Activated CD4-positive, CD25-positive, alpha-beta regulatory T cell treated with anti-CD3 and anti-CD28 coated beads, Interleukin-2, amount 50 U/mL, for 72 hours (primary cell): ENCODE results near the gene KCNQ1.
A peak's percentile ranks its signal among the peaks of the same experiment; 100 is the strongest.

Source experiments
- DNase-seq: peaks from one replicate; pipeline ENCODE4 v3.0.0; 2021

The KCNQ1 gene

DNA sequence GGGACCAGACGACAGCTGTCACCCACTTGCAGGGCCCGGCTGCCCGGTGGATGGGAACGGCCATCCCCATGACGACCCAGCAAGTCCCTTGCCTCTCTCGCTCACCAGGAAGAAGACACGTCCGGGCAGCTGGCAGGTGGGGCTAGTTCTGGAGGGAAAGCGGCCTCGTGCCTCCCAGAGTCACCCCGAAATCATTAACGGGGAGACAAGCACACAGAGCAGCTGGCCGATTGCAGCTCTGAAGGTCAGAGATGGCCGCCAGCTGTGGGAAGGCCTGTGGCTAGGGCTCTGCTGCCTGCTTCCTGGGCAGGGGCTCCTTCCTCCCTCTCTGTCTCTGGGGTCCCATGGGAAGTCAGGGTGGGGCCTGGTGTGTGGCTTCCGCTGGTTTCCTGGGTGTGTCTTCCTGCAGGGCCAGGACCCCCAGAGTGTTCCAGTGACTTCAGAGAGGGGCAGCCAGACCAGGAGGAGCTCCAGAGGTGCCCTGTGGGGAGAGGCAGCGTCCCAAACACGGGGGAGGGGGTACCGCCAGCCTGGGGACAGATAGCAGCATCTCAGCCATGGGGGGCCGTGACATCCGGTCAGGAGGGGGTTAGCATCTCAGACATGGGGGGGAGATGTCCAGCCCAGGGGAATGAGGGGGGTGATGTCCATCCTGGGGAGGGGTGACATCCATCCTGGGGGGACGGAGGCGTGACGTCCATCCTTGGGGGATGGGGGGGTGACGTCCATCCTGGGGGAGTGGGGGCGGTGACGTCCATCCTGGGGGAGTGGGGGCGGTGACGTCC is 114.9 kb downstream of the KCNQ1 start:
- peak; percentile 21 for DNase-seq

DNA sequence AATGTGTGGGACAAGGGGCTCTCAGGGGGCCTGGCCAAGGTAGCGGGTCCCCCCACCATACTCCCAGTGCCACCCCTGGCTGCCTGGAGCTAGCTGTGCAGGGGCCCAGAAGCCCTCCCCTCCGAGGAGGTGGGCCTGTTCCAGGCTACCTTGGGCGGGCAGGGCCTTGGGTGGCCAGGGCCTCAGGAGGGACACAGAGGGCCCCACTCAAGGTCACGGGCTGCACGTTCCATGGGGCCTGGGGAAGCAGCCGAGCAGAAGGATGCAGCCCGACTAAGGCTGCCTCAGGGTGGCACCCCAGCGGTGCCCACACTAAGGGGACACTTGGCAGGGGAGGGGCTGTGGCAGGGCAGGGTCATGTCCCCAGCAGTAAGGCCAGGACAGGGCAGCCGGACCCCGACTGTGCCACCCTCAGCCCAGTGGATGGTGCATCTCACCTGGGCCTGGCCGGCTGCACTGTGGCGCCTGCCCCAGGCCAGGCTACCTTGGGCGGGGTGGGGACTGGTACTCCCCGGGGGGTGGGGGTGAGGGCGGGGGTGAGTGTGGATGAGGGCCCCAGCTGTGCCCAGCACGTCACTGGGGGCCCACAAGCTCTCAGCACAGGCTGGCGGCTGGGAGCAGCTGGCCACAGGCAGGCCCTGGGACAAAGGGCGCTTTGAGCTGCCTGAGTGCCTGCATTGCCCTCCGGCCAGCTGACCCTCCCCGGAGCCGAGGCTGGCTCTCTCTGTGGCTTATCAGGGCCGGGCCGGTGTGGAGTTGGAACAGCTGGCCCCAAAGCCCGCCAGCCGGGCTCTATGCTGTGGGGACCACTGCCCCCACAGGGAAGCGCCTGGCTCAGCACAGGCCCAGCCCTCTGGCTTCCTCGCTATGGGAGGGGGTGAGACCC is 117.1 kb downstream of the KCNQ1 start:
- DNase-seq = peak; percentile 18

DNA sequence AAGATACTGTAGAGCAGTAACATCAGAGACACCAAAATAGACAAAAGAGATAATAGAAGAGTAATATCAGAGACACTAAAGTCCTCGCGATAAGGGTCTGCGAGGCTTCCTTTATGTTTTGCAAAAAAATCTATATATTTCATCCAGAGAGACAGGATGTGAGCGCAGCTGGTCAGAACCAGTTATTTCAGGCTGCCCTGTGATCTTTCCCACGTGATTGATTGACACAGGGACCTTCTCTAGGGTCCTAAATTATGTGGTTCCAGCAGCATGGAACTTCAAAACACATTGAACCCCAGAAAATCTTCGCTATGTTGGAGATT is 118.0 kb downstream of the KCNQ1 start:
- DNase-seq = no peak

DNA sequence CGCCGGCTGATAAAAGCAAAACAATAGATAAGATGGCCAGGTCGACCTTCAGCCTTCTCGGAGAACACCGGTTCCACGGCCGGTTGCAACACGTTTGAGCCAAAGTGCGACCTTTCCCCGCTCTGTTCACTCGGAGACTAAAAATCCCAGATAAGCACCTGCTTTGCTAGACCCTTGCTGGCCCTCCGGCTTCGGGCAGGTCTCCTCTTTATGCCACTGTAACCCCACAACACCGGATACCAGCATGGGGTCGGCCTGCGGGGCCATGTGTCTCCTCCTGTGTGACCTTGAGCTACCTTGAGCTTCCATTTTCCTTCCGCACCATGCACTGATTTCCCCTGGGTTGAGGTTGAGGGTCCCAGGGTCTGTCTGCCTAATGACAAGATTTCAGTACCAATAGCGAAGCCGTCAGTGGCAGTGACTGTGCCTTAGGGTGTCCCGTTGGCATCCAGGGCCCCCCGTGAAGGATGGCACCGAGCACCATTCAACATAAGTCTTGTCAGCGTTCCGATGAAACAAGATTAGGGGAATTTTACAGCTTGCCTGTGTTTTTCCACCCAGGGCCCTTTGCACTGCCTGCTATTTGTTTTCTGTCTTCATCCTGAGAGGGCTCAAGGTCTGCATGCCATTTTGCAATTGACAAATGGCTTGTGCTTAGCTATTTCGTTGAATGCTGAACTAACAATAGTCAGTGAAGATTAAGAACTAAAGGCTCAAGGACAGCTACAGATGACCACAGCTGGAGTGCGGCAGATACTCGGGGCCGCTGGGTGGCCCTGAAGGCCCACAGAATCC is 118.6 kb downstream of the KCNQ1 start:
- no peak for DNase-seq

DNA sequence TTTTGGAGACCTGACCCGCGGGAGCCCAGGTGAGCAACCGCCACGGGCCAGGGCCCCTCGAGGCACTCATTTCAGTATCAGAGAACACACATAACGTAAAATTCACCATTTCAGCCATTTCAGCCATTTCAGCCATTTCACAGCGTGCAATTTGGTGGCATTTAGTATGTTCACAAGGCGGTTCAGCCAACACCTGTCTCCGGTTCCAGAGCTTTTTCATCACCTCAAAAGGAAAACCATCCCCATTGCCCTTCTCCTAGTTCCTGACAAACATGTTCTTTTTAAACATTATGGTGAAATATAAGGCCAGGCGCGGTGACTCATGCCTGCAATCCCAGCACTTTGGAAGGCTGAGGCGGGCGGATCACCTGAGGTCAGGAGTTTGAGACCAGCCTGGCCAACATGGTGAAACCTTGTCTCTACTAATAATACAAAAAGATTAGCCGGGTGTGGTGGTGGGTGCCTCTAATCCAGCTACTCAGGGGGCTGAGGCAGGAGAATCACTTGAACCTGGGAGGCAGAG is 119.3 kb downstream of the KCNQ1 start:
- DNase-seq = no peak

DNA sequence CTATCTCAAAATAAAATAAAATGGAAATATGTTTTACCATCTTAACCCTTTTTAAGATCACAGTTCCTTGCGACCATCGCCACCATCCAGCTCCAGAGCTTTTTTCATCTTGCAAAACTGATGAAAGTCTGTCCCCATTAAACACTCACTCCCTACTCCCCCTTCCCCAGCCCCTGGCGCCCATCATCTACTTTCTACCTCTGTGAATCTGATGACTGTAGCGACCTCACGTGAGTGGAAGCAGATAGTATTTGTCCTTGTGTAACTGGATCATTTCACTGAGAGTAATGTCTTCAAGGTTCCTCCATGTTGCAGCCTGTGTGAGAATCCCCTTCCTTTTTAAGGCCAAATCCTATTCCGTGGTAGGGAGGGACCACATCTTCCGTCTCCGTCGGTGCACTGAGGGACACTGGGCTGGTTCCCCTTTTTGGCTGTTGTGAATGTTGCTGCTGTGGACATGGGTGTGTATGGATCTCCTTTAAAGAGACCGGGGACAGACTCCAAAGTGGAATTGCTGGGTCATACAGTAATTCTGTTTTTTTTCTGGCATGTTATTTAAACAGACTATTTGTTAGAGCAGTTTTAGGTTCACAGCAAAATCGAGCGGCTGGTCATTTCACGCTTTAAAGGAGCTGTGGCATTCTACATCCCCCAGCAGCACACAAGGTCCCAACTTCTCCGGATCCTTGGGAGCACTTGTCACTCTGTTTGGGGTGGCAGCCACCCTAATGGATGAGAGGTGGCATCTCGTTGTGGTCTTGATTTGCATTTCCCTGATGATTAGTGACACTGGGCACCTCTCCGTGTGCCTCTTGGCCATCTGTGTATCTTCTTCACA is 120.0 kb downstream of the KCNQ1 start:
- DNase-seq = no peak

DNA sequence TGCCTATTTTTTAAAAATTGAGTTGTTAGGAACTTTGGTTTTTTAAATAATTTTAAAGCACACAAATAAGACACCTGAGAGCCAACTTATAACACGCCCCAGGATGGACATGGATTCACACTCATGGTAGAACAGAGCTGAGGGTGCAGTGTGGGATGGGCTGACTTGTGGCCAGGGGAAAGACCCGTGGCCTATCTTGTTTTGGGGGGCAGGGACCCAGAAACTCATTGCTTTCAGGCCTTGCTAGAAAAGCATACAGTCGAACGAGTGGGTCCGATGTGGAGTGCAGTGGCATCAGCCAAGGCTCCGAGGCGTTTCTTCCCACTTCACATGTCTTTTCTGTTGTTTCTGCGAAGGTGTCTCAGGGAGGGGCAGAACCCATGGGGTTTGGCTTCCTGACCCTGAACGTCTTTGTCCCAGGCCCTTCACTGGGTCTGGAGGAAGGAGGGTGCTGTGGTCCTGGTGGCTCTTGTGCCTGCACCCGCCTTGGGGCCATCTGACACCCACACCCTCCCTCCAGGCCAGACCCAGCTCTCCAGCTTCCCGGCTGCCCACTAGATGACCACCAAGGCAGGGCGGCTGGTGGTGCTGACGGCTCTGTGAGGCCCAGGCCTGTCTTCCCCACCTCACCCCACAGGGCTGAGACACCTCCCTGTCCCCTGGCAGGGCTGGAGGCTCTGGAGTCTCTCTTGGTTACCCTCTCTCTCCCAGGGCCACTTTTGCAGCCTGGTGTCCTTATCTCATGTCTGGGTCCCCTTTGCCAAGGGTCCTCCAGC is 120.8 kb downstream of the KCNQ1 start:
- no peak for DNase-seq

DNA sequence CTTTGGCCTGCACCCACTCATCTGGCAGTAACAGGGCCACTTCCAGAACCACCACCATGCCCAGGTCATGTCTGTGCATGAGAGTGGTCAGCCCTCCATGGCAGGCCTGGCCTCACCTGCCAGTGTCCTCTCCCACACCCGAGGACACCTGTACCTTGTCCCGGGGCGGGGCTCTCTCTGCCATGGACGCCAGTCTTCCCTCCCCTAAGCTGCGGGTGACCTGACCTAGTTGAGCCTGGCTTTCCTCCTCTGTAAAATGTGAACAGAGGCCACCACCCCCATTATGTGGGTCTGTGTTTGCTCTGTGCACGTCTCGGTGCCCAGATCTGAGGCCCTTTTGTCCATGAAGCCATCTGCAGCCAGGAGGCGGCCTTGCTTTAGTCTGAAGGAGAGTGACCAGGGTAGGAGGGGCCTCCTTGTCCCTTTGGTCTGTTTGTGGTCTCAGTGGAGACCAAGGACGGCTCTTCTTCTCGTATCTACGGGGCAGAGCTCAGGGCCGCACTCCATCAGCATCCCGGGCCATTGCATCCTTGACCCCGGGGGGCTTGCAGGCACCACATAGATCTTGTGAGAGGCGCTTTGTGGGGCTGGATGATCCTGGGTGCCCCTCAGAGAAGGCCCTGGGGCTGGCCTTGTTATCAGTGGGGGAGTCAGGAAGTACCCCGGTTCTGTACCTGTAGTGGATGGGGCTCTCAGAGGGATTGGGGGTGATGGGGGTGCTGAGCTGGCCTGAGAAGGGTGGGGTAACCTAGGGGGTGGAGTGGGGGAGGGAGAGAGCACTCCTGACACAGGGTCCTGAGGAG is 121.6 kb downstream of the KCNQ1 start:
- no peak for DNase-seq

DNA sequence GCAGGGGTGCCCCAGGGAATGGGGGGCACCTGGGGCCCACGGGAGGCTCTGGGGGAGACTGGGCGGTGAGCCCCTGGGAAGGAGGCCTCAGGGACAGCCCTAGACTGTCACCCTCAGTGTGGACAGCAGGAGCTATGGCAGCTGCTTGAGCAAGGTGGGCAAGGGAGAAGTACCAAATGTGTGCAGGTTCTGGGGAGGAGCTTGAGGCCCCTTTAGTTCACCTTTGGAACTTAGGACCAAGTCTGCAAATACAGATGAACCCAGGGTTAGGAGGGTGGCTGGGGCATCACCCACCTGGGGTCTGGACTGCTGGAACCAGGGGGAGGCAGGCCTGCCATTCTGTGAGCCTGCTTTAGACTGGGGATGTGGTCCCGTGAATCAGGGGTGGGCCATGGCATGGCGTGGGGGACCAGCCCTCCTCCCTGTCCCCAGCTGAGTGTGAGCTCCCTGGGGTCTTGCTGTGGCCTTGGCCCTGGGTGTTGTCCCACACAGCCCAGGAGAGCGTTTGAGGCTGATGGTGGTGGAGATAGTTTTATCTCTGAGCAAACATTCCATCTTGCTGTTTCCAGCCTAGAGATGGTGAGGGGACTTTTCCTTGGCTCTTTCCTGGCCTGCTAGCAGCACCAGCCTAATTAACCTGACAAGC is 122.3 kb downstream of the KCNQ1 start:
- DNase-seq = no peak

DNA sequence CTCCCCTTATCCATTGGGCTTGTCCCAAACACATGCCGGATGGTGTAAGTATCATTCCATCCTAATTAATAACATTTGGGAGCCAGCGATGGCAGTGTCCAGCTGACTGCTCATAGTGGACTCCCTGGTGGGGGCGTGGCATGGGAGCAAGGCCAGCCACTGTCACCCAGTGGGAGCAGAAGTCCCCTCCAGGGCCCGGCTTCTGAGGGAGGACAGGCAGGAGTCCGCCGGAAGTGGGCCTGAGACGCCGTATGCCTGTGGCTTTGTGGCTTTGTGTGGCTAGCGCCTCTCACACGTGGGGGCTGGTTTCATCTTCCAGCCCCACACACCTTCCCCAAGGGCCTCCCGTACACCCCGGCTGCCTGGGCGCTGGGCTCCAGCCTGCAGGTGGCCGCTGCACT is 124.5 kb downstream of the KCNQ1 start:
- DNase-seq = no peak

DNA sequence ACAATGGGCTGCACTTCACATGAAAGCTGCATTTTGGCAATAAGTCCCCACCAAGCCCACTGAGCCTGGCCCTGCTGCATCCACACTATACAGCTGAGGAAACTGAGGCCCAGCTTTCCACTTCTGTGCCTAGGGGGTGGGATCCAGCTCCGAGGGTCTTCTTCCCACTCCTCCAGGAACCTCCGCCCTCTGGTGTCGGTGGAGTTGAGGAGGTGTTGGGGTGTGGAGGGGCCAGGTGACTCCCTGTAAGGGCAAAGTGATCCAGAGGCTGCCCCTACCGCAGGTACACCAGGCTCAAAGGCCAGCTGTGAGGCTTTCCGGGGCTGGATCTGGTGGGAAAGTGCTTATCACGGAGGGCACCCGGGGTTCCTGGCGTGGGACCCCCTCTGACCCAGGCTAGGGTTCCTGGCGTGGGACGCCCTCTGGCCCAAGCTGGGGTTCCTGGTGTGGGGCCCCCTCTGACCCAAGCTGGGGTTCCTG is 125.0 kb downstream of the KCNQ1 start:
- no peak for DNase-seq

DNA sequence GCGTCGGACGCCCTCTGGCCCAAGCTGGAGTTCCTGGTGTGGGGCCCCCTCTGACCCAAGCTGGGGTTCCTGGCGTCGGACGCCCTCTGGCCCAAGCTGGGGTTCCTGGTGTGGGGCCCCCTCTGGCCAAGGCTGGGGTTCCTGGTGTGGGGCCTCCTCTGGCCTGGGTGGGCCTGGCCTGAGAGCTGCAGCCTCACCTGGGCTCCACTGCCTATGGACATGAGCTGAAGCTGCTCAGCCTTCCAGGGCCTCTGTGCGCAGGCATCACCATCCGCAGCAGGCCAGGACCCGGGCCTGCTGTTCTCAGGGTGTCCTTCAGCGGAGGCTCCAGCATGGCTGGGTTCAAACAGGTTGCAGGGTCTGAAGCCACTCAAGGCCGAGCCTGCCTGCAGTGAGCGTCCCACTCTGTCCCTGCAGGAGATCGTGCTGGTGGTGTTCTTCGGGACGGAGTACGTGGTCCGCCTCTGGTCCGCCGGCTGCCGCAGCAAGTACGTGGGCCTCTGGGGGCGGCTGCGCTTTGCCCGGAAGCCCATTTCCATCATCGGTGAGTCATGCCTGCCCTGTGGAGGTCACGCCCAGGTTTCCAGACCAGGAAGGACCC is 125.5 kb downstream of the KCNQ1 start:
- no peak for DNase-seq

DNA sequence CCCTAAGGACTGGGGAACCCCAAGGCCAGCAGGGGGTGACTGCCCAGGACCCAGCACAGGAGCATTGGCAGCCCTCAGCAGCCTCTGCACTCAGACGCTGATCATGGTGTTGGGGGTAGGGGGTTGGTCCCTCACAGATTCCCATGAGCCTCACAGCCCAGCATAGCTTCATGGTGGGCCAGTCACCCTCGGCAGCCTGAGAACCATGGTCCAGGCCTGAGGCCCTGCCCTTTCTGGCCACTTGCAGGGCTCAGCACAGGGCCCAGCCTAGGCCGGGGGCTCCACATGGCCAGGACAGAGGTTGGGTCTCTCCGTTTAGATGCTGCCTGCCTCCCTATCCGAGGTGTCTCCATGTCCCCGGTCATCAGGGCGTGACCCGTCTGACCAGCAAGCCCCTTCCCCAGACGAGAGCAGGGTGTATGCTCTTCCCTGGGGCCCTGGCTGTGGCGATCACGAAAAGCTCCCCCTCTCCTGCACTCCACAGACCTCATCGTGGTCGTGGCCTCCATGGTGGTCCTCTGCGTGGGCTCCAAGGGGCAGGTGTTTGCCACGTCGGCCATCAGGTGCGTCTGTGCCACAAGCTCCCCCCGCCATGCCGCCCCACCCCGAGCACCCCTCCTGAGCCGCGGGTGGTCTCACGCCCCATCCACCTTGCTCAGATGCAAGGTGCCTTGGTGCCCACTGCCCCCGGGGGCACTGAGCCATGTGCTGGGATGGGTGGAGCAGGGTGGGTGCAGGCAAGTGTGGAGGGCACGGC is 126.2 kb downstream of the KCNQ1 start:
- DNase-seq = no peak

DNA sequence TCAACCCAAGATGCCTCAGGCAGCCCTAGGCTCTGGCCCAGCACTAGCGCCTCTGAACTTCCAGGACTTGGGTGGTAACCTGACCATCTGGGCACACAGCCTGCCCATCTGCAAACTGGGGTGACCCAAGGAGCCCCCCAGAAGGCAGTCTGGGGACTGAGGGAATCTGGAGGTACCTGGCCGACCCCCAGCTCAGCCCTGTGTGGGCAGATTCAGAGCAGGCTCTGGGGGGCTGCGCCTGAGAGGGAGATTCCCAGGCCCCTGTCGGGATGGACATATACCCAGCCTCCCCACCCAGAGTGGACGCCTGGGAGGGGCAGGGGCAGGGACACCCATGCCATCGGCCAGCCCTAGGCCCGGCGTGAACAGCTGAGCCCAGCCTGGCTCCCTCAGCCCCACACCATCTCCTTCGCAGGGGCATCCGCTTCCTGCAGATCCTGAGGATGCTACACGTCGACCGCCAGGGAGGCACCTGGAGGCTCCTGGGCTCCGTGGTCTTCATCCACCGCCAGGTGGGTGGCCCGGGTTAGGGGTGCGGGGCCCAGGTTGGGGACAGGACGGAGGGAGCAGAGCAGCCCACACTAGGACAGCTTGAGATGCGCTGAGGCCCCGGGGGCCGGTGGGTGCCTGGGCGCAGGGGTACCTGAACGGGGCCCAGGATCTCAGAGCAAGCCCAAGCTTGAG is 126.9 kb downstream of the KCNQ1 start:
- no peak for DNase-seq

DNA sequence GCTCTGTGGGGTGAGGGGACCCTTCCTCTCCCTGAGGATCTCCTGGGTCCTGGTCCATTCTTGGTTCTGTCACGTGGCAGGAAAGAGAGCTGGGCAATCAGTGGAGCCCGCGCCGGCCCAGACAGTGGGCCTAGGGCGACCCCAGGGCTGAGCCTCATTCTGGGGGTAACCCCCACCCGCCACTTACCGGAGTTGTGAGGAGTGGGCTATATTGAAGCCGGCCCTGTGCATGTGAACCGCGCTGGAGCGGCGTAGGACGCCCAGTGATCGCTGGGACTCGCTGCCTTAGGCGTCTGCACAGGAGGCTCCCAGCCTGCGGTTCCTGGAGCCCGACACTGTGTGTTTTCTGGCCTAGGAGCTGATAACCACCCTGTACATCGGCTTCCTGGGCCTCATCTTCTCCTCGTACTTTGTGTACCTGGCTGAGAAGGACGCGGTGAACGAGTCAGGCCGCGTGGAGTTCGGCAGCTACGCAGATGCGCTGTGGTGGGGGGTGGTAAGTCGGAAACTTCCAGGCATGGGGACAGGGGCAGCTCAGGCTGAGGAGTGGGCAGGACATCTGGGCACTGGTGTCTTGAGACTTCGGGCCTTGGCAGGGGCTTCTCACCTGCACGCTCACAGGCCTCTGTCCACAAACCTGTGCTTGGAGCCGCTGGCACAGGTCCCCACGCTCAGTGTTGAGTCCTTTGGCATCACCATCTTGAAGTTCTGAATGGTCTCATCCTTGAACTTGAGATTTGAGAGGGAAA is 127.9 kb downstream of the KCNQ1 start:
- no peak for DNase-seq

DNA sequence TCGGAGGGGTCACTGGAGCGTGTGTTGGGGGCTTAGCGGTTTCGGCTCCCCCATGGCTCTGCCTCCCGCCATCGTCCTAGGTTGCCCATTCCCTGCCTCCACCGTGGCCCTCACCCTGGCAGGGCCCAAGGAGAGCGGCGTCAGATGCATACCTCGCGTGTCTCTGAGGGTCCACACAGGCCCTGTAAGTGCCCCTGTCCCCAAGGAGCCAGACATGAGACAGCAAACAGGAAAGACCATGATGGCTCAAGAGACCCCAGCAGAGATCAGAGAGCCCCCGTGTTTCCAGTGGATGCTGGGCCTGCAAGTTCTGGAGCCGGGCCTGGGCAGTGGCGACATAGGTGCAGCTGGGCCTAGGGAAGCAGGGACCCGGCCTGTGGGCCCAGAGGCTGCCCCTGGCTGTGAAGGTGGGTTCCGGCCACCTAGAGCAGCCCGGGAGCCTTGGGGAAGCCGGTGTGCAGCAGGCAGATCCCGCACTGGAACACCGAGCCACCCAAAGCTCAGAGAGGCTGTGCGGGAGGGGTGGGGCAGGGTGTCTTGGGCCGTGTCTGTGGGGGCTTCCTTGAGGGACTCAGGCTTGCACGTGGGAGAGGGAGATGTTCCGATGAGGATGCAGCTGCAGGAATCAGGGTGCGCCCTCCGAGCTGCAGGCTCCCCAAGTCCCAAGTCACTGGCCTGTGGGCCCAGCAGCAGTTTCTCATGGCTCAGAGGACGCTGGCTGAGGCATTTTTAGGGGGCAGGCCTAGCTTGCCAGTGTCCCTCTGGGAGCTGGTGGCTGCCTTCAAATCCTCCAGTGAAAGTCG is 128.6 kb downstream of the KCNQ1 start:
- DNase-seq = peak; percentile 25
